ENCODE results near the gene CRNKL1.

Gene CRNKL1

DNA sequence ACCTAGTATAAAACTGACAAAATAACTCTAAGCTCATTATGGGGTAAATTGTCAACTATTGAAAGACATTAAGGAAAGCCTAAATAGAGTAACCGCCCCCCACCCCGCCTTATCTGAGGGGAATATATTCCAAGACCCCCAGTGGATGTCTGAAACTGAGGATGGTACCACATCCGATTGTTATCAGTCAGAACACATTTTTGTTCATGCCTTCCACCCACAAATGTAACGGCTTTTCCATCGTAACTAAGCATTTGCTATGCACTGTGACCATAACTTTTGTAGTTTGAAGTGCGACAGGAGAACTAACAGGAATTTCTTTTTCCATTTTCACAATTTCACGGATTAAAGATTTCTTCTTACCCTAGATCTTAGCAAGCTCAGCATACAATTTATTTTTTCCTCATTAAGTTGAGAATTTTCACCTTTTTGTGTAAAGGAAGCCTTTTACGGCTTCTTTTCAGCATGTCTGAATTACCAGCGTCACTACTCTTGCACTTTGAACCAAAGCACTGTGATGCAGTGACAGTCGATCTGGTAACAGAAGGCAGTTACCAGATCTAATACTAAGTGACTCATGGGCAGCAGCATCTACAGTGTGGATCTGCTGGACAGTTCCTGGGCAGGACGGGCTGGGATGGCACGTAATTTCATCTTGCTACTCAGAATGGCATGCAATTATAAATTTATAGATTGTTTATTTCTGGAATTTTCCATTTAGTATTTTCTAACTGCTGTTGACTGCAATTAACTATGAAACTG lies 11.9 kb upstream of the CRNKL1 start:
- no peak for DNase-seq (ENCODE audit: low spot score)

- no peak for DNase-seq (ENCODE audit: low spot score)
Measured at GRCh38 chr20:20060234-20060998, 8.2 kb upstream of the CRNKL1 start.

DNA sequence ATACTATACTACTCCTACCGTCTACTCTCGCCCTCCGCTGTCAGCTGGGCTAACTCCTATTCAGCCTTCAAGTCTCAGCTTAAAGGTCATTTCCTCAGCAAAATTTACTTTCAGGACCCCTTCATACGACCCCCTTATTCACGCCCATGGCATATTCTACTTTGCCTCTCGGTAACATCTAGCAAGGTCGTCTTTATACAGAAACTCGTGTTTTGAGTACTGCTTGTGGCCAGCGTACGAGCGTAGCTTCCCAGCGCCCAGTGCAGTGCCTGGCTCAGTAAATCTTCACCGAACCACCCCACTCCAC lies 546 bp downstream of the CRNKL1 start:
- no peak for DNase-seq (ENCODE audit: low spot score)

DNA sequence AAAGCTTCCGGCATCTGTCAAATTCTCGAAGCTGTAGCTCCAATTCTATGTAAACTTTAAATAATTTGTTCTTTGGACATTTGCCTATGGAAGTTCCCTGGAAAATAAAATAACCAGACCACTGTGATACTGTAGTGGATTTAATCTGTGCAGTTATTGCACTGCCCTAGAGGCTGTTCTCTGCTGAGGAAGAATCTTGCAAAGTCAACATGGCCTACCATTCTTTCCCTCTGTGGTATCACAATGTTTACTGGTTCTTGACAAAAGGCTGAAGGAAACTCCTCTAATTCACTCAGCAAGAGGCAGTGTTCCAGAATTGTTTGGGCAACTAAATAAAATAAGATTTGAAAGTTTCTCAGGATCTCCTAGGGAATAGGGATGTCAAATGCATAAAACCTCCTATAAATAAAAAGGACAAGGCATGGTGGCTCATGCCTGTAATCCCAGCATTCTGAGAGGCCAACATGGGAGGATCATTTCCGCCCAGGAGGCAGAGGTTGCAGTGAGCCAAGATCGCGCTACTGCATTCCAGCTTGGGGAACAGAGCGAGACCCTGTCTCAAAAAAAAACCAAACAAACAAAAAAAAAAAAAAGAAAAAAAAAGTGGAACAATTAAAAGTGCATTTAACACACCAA lies 12.4 kb downstream of the CRNKL1 start:
- no peak for DNase-seq (ENCODE audit: low spot score)

- DNase-seq (ENCODE audit: low spot score), result no peak
Measured at GRCh38 chr20:20038586-20038985, 13.7 kb downstream of the CRNKL1 start.

- DNase-seq (ENCODE audit: low spot score), result no peak
Measured at GRCh38 chr20:20037960-20038359, 14.3 kb downstream of the CRNKL1 start.

- DNase-seq (ENCODE audit: low spot score), result no peak
Measured at GRCh38 chr20:20036756-20037155, 15.5 kb downstream of the CRNKL1 start.

GRCh38 chr20:20034486-20034885 lies 17.8 kb downstream of the CRNKL1 start:
- no peak for DNase-seq (ENCODE audit: low spot score)

DNA sequence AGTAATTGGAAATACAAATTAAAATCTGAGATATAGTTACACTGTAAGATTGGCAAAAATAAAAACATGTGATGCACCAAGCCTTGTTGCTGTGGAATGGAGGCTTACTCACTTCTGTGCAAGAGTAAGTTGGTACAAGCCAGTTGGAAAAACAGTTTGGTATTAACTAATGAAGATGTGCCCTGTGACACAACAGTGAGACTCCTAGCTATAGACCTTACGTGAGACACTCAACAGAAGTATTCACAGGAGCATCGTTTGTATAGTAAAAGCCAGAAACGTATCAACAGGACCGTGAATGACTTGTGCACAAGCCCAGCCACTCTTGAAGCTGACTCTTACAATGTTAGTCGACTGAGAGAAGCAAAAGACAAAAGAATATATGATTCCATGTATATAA lies 20.5 kb downstream of the CRNKL1 start:
- no peak for DNase-seq (ENCODE audit: low spot score)

GRCh38 chr20:20027284-20027683 lies 25.0 kb downstream of the CRNKL1 start:
- no peak for DNase-seq (ENCODE audit: low spot score)

DNA sequence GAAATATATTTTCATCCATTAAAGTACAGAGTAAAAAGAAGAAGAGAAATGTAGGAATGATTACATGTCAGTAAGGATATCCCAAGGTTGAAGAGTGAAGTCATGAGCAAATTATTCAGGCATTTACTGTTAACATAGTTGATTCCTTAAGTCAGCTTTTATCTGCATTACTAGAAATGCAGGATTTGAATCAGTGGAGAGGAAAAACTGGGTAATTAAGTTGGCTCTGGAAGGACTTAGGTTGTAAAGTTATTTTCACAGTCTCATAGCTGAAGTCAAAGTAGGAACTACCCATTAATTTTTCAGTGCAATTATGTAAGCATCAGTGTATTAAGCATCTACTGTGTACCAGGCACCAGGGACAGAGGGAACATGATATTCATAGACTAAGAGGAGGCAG lies 27.3 kb downstream of the CRNKL1 start:
- DNase-seq (ENCODE audit: low spot score), result no peak

DNA sequence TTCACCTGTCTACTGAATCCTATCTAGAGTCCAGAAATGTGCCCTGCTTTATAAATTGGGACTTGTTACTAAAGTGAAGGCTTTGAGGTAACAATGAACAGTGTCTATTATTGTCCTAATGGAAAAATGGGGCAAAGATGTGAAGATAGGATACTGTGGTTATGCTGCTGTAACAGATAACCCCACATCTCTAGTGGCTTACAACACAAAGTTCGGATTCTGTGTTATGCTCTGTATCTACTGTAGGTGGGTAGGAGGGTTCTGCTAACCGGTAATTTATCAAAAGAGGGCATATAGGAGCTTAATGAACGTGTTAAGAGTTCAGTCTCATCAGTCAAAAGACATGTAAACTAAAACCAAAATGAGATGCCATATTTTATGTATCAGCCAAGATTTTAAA lies 28.9 kb downstream of the CRNKL1 start:
- no peak for DNase-seq (ENCODE audit: low spot score)

DNA sequence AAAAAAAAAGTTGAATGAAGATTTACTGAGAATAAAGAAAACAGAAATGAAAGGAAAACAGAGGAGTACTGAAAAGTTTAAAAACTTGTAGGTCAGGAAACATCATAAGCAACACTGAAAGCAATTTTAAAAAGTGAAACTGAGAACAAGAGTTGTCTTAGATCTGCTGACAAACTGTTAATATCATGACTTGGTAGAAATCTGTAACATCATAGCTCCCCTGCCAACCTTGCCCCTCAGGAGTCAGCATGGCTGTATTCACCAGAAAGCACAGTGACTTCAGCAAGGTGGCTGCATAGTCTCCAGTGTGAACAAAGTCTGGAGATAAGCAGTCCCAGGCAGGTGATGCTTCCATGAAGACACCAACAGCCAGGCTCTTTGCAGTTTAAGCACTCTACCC lies 29.8 kb downstream of the CRNKL1 start:
- no peak for DNase-seq (ENCODE audit: low spot score)

GRCh38 chr20:20021835-20022234 lies 30.4 kb downstream of the CRNKL1 start:
- DNase-seq (ENCODE audit: low spot score), result no peak

GRCh38 chr20:20020908-20021307 lies 31.4 kb downstream of the CRNKL1 start:
- DNase-seq (ENCODE audit: low spot score), result no peak

DNA sequence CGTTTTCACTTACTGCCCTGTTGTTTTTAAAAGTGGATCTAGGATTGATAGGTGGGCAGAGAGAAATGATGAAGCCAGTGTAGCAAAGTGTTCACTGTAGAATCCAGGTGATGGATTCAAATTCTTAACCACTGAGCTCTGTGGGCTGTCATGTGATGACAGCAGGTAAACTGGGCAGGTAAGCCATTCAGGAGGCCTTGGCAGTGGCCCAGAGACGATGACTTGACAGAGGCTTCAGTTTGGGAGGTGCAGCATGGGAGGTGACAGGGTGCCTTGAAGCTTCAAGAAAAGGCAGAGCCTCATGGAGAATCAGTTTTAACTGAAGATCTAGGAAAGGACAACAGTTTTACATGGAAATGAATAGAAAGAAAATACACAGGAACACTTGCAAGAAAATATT lies 33.1 kb downstream of the CRNKL1 start:
- no peak for DNase-seq (ENCODE audit: low spot score)

DNA sequence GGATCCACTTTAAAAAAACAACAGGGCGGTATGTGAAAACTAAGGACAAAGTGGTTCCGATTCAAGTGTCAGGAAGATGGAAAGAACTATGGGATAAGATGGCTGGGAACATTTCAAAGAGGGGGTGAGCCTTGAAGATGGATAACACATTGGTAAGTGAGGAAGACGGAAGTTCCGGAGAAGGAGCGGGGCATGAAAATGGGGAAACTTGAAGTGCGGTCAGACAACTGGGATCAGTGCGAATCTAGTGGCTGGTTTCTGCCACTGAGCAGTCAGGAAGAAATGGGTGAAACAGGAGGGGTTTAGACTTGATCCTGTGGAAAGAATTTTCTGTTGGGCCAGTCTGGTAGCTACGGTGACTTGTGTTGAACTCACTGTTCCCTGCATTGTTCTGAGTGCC lies 33.9 kb downstream of the CRNKL1 start:
- DNase-seq (ENCODE audit: low spot score), result no peak

- peak; percentile 28 for DNase-seq (ENCODE audit: low spot score)
Measured at GRCh38 chr20:20017844-20018185, 34.5 kb downstream of the CRNKL1 start.

GRCh38 chr20:20017001-20017843 lies 35.0 kb downstream of the CRNKL1 start, which contains the start of gene NAA20:
Gene NAA20, plus strand, starts transcription at chr20:20017362. Its CDS starts 35 bp downstream, at chr20:20017397.
- peak; percentile 98 for DNase-seq (ENCODE audit: low spot score)

GRCh38 chr20:20014659-20015058 lies 37.6 kb downstream of the CRNKL1 start:
- DNase-seq (ENCODE audit: low spot score), result no peak

DNA sequence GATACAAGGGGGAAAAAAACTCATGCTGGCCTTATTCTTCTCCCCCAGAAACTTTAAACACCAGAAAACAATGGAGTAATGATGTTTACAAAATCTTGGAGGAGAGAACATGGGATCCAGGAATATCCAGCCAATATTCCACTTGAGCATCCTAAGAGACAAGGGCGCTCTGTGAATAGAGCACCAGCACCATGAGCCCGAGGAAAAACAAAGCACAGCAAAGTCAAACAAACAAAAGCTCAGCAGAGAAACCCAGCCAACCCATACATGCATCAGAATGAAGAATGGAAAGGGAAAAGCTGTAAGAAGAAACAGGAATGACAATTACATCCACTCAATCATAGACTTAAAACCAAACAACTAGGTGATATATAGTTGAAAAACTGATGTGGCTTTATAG lies 39.7 kb downstream of the CRNKL1 start:
- no peak for DNase-seq (ENCODE audit: low spot score)

Measured in SW480 (cell line).